ENCODE data around the gene PCCA.
"Not testable (repeated sequence)": the region's sequence is repeated elsewhere in the genome, so short reads cannot be mapped to it uniquely, and the experiment has no call there.

Gene PCCA

GRCh38 chr13:100148422-100148821 is 59.5 kb downstream of the PCCA start:
- no peak for TF ChIP-seq CTCF (IDR thresholded peaks at IDR 0.05; ENCODE audit: low read depth, low read length, missing control alignments)
- no peaks in the 10 kb centered on the region for H3K27me3 ChIP-seq (replicated peaks)
- H3K36me3 ChIP-seq (replicated peaks): peaks cover 3% of the 10 kb centered on the region
- in situ Hi-C loops (cut with HindIII; ENCODE audit: low pct_ligation_motif_present, low sequenced_read_pairs): no loop called here
- no peak for DNase-seq
- H3K4me3 ChIP-seq (ENCODE audit: low read depth, low read length): no peak overlapping the region
- H3K27ac ChIP-seq: no peak overlapping the region

GRCh38 chr13:100149389-100149788 is 60.5 kb downstream of the PCCA start:
- in situ Hi-C loops (cut with HindIII; ENCODE audit: low pct_ligation_motif_present, low sequenced_read_pairs): no loop called here
- no peak for DNase-seq

GRCh38 chr13:100150711-100151110 is 61.8 kb downstream of the PCCA start:
- H3K27me3 ChIP-seq (replicated peaks); H3K27ac ChIP-seq; H3K36me3 ChIP-seq (replicated peaks); DNase-seq; H3K4me3 ChIP-seq (ENCODE audit: low read depth, low read length); in situ Hi-C loops (cut with HindIII; ENCODE audit: low pct_ligation_motif_present, low sequenced_read_pairs): not testable (repeated sequence)

More at GRCh38 chr13:100149389-100149788, 60.5 kb downstream of the PCCA start:
- Histone ChIP-seq H3K27ac (no peak overlapping the region), H3K27me3 (replicated peaks) (no peaks in the 10 kb centered on the region), H3K4me3 (ENCODE audit: low read depth, low read length) (no peak overlapping the region), H3K36me3 (replicated peaks) (peaks cover 3% of the 10 kb centered on the region)
- no peak for TF ChIP-seq CTCF (IDR thresholded peaks at IDR 0.05; ENCODE audit: low read depth, low read length, missing control alignments)

GRCh38 chr13:100154842-100155416 is 66.0 kb downstream of the PCCA start:
- in situ Hi-C loops (cut with HindIII; ENCODE audit: low pct_ligation_motif_present, low sequenced_read_pairs): no loop called here
- Histone ChIP-seq H3K4me3 (ENCODE audit: low read depth, low read length) (no peak overlapping the region), H3K27ac (no peak overlapping the region), H3K27me3 (replicated peaks) (no peaks in the 10 kb centered on the region), H3K36me3 (replicated peaks) (no peaks in the 10 kb centered on the region)
- no peak for TF ChIP-seq CTCF (IDR thresholded peaks at IDR 0.05; ENCODE audit: low read depth, low read length, missing control alignments)
- DNase-seq: no peak

GRCh38 chr13:100156788-100157187 is 67.9 kb downstream of the PCCA start:
- no peak overlapping the region for H3K27ac ChIP-seq
- H3K36me3 ChIP-seq (replicated peaks): no peaks in the 10 kb centered on the region
- H3K4me3 ChIP-seq (ENCODE audit: low read depth, low read length): no peak overlapping the region
- no peaks in the 10 kb centered on the region for H3K27me3 ChIP-seq (replicated peaks)
- no peak for DNase-seq
- in situ Hi-C loops (cut with HindIII; ENCODE audit: low pct_ligation_motif_present, low sequenced_read_pairs): no loop called here
- TF ChIP-seq CTCF (IDR thresholded peaks at IDR 0.05; ENCODE audit: low read depth, low read length, missing control alignments): no peak

- no peak for TF ChIP-seq CTCF (IDR thresholded peaks at IDR 0.05; ENCODE audit: low read depth, low read length, missing control alignments)
- Histone ChIP-seq H3K36me3 (replicated peaks) (no peaks in the 10 kb centered on the region), H3K27me3 (replicated peaks) (no peaks in the 10 kb centered on the region), H3K27ac (no peak overlapping the region), H3K4me3 (ENCODE audit: low read depth, low read length) (no peak overlapping the region)
- DNase-seq: no peak
- in situ Hi-C loops (cut with HindIII; ENCODE audit: low pct_ligation_motif_present, low sequenced_read_pairs): no loop called here
These were observed 69.7 kb downstream of the PCCA start for GRCh38 chr13:100158569-100158968.

Measured in brain microvascular endothelial cell (primary cell).